Tibial artery (tissue), 4 donors: ENCODE results near the gene HECTD4.

Experiments used
- DNase-seq, 2 donors: peaks; one replicate each; pipeline ENCODE4 v3.0.0-alpha.2; 2019
- H3K27ac ChIP-seq, 2 donors: fragments of 200-600 bp; sonication (generic) in 1 of 2; 1 replicate in 1 of 2; 2 replicates in 1 of 2; pipeline ENCODE4 v1.5.1; 2018 to 2019; ENCODE audit warnings: mild to moderate bottlenecking in 1 of 2
- H3K27me3 ChIP-seq, 2 donors: fragments of 200-600 bp; sonication (generic) in 1 of 2; one replicate each; pipeline versions ENCODE4 v1.5.1 to v1.6.0; 2016 to 2019
- H3K36me3 ChIP-seq, 3 donors: fragments of 200-600 bp; sonication (generic) in 2 of 3; one replicate each; pipeline ENCODE4 v1.5.1; 2016 to 2019; ENCODE audit warnings: mild to moderate bottlenecking in 2 of 3
- H3K4me1 ChIP-seq, 4 donors: fragments of 200-600 bp; sonication (generic) in 2 of 4; 1 replicate in 3 of 4; 2 replicates in 1 of 4; pipeline ENCODE4 v1.5.1; 2016 to 2019
- H3K4me3 ChIP-seq, 2 donors: fragments of 200-600 bp; sonication (generic) in 1 of 2; 1 replicate in 1 of 2; 2 replicates in 1 of 2; pipeline ENCODE4 v1.5.1; 2018 to 2019; ENCODE audit warnings: mild to moderate bottlenecking in 2 of 2
- H3K9me3 ChIP-seq, 3 donors: fragments of 200-600 bp; sonication (generic) in 1 of 3; one replicate each; pipeline ENCODE4 v1.5.1; 2016 to 2019
- CTCF ChIP-seq, 2 experiments: fragments of 200-600 bp in 1 of 2; fragments of 450-650 bp in 1 of 2; IDR thresholded peaks; one replicate each; pipeline ENCODE4 v1.5.1; 2017 to 2019; ENCODE audit warnings: antibody characterized with exemption in 2 of 2, mild to moderate bottlenecking in 1 of 2, moderate library complexity in 1 of 2
- intact Hi-C: fragments of 100-400 bp; cut with DNase I; formaldehyde crosslinking; loops from one replicate; pipeline ENCODE4 v1.15.0; 2023; ENCODE audit warnings: low total_unique reads

HECTD4 gene

DNA sequence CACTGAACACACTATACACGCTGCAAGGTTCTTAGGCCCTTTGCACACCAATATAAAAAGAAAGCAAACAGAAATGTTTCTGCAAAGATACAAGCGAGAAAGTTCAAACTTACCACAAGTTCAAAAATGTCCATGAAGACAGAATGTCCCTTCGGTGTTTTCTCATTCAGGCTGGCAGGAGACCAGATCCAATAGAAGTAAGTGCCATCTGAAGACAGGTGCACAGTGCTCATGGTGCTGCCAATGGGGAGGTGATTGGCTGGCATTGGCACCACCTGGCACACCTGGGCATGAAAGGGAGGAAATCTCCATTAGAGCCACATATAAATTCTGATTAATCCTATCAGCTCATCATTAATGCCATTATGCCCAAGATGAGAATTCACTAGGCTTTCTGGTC, 76.3 kb downstream of the HECTD4 start:
- TF ChIP-seq CTCF (IDR thresholded peaks at IDR 0.05), result no peak

DNA sequence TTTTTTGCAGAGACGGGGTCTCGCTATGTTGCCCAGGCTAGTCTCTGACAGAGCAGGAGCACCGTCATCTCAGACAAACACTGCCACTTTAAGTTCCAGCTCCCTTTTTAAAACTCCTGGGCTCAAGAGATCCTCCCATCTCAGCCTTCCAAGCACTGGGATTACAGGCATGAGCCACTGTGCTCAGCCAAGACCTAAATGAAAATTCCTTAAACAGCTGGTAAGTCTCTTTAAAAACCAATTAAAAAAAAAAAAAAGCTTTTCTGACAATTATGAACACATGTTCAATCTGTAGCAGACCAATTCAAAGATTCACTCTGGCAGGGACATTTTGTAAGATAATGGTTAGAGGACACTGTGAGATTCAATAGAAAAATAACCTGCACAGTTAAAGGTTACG, 77.8 kb downstream of the HECTD4 start:
- no peak for DNase-seq
- H3K4me1 ChIP-seq, result no peaks in the 10 kb centered on the region
- intact Hi-C loops, result no loop called here

More for the DNA sequence above, 76.3 kb downstream of the HECTD4 start:
- H3K27me3 ChIP-seq, result no peaks in the 10 kb centered on the region
- intact Hi-C loops, result no loop called here
- H3K4me3 ChIP-seq, result no peak overlapping the region
- H3K36me3 ChIP-seq, result peaks cover 20 to 55% (median 23%) of the 10 kb centered on the region in 3 donors
- H3K27ac ChIP-seq, result no peak overlapping the region
- no peak for DNase-seq
- no peaks in the 10 kb centered on the region for H3K4me1 ChIP-seq
- no peaks in the 10 kb centered on the region for H3K9me3 ChIP-seq

GRCh38 chr12:112303799-112304198, 78.4 kb downstream of the HECTD4 start:
- H3K4me3 ChIP-seq, result no peak overlapping the region
- intact Hi-C loops, result no loop called here
- H3K27ac ChIP-seq, result no peak overlapping the region
- peaks cover 20 to 54% (median 22%) of the 10 kb centered on the region in 3 donors for H3K36me3 ChIP-seq
- H3K4me1 ChIP-seq, result no peaks in the 10 kb centered on the region
- H3K9me3 ChIP-seq, result no peaks in the 10 kb centered on the region
- DNase-seq, result no peak
- TF ChIP-seq CTCF (IDR thresholded peaks at IDR 0.05), result no peak
- no peaks in the 10 kb centered on the region for H3K27me3 ChIP-seq

More for the DNA sequence above, 77.8 kb downstream of the HECTD4 start:
- H3K9me3 ChIP-seq, result no peaks in the 10 kb centered on the region
- peaks cover 20 to 55% (median 23%) of the 10 kb centered on the region in 3 donors for H3K36me3 ChIP-seq
- TF ChIP-seq CTCF (IDR thresholded peaks at IDR 0.05), result no peak
- H3K4me3 ChIP-seq, result no peak overlapping the region
- H3K27me3 ChIP-seq, result no peaks in the 10 kb centered on the region
- no peak overlapping the region for H3K27ac ChIP-seq

DNA sequence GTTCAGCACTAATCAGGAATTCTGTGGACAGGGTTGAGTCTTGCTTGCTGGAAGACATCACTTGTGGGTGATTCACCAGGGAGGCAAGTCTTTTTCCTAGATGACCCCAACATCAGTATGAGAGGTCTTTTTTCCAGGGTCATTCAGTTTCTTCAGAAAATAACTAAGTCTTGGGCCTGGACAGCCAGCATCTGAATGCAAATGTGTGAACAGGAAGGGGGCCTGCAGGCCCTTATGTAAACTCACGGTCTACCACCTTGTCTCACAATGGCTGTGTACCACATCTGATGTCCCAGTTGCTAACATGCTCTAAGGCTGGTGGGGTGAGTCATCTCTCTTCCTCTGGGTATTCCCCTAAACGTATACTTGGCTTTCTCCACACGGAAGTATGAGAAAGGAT, 79.2 kb downstream of the HECTD4 start:
- H3K27ac ChIP-seq, result no peak overlapping the region
- intact Hi-C loops, result no loop called here
- no peaks in the 10 kb centered on the region for H3K9me3 ChIP-seq
- no peaks in the 10 kb centered on the region for H3K27me3 ChIP-seq
- no peak overlapping the region for H3K4me3 ChIP-seq
- peaks cover 18 to 52% (median 20%) of the 10 kb centered on the region in 3 donors for H3K36me3 ChIP-seq
- no peak for TF ChIP-seq CTCF (IDR thresholded peaks at IDR 0.05)
- H3K4me1 ChIP-seq, result no peaks in the 10 kb centered on the region
- DNase-seq, result no peak

DNA sequence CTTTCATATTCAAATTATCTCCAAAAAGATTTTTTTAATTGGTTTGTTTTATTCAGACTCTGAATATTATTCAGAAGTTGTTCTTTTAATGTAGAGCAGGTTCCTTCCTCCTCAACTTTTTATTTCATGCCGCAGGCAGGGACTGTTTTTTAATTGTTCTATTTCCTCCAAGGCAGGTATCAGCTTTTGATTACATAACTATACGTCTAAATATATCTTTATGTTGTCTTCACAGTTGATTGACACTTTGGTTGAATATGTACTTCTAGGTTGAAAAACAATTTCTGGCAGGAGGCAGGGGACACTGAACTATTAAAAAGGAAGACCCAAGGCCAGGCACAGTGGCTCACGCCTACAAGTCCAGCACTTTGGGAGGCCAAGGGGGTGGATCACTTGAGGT, 82.5 kb downstream of the HECTD4 start:
- H3K27me3 ChIP-seq, result no peaks in the 10 kb centered on the region
- H3K4me3 ChIP-seq, result no peak overlapping the region
- intact Hi-C loops, result no loop called here
- peaks cover 0 to 51% (median 9%) of the 10 kb centered on the region in 3 donors for H3K36me3 ChIP-seq
- TF ChIP-seq CTCF (IDR thresholded peaks at IDR 0.05), result no peak
- H3K27ac ChIP-seq, result no peak overlapping the region
- H3K9me3 ChIP-seq, result no peaks in the 10 kb centered on the region
- DNase-seq, result no peak
- H3K4me1 ChIP-seq, result no peaks in the 10 kb centered on the region

DNA sequence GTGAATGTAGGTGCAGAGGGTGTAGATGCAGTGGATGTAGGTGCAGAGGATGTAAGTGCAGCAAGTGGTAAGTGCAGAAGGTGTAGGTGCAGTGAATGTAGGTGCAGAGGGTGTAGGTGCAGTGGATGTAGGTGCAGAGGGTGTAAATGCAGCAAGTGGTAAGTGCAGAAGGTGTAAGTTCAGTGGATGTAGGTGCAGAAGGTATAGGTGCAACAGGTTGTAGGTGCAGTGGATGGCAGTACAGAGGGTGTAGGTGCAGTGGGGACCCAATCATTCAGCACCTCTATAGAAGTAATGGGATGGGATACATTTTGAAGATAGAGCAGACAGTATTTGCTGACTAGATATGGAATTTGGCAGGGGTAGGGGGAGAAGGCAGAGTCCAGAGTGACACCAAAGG, 85.0 kb downstream of the HECTD4 start:
- Histone ChIP-seq H3K36me3 (peaks cover 0 to 56% (median 9%) of the 10 kb centered on the region in 3 donors), H3K4me3 (no peak overlapping the region), H3K9me3 (no peaks in the 10 kb centered on the region), H3K4me1 (no peaks in the 10 kb centered on the region), H3K27me3 (no peaks in the 10 kb centered on the region), H3K27ac (no peak overlapping the region)
- intact Hi-C loops, result no loop called here
- no peak for DNase-seq
- TF ChIP-seq CTCF (IDR thresholded peaks at IDR 0.05), result no peak
